PFSK-1 (cell line): ENCODE data around the gene ANKRD33.

Source experiments
- FOXP2 ChIP-seq: optimal IDR thresholded peaks from 2 replicates; pipeline ENCODE3; 2011; ENCODE audit warnings: borderline replicate concordance, control low read depth, inconsistent platforms; ENCODE audit not compliant: insufficient read depth; ENCODE audit errors: extremely low read length, extremely low read depth
- POLR2AphosphoS5 ChIP-seq: IDR thresholded peaks from 2 replicates; pipeline ENCODE4 v1.6.1; 2012; ENCODE audit warnings: low read depth, mild to moderate bottlenecking, control low read depth, low read length, moderate library complexity
- SIN3A ChIP-seq: IDR thresholded peaks from 2 replicates; pipeline ENCODE4 v1.6.1; 2012; ENCODE audit warnings: mild to moderate bottlenecking, low read length, moderate library complexity, borderline replicate concordance; ENCODE audit not compliant: insufficient read depth
- TAF1 ChIP-seq: IDR thresholded peaks from 2 replicates; pipeline ENCODE4 v1.6.1; 2012; ENCODE audit warnings: low read length, control low read depth, borderline replicate concordance; ENCODE audit not compliant: insufficient read depth
- TF ChIP-seq, protein P1 (sequence below), 2 experiments: IDR thresholded peaks; 2 replicates each; pipeline versions ENCODE4 v1.6.1 to v1.8.0; 2011 to 2012; ENCODE audit warnings: low read depth in 2 of 2, low read length in 2 of 2, control low read depth in 1 of 2, inconsistent platforms in 1 of 2, mild to moderate bottlenecking in 1 of 2, moderate library complexity in 1 of 2; ENCODE audit not compliant: insufficient read depth in 1 of 2

Gene ANKRD33

DNA sequence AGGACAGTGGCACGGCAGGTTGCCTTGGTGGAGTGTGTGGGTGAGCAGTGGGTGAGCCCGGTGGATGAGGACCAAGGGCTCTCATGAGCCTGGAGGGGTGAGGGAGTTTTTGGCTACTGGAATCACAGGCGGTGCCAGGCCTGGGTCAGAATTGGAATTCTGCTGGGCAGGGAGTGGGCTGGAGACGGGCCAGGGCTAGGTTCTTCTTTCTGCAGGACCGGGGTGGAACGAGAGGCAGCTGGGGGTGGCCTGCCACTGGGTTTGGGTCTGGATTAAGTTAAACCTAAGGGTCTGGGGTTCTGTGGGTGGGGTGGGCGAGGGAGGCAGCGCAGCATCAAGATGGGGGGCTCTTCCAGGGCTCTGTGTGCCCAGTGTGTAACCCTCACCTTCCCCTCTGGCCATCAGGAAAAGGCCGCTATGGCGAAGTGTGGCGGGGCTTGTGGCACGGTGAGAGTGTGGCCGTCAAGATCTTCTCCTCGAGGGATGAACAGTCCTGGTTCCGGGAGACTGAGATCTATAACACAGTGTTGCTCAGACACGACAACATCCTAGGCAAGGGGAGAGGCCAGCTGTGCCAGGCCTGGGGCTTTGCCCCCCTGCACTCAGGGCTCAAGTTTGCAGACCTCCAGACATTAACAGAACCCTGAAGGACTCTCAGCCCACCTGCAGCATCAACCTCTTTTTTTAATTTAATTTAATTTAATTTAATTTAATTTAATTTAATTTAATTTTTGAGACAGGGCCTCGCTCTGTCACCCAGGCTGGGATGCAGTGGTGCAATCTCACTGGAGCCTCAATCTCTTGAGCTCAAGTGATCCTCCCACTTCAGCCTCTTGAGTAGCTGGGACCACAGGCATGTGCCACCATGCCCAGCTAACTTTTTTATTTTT is 26.4 kb downstream of the ANKRD33 start:
- no peak for TF ChIP-seq FOXP2
- no peak for TF ChIP-seq SIN3A
- TF ChIP-seq, protein P1, sequence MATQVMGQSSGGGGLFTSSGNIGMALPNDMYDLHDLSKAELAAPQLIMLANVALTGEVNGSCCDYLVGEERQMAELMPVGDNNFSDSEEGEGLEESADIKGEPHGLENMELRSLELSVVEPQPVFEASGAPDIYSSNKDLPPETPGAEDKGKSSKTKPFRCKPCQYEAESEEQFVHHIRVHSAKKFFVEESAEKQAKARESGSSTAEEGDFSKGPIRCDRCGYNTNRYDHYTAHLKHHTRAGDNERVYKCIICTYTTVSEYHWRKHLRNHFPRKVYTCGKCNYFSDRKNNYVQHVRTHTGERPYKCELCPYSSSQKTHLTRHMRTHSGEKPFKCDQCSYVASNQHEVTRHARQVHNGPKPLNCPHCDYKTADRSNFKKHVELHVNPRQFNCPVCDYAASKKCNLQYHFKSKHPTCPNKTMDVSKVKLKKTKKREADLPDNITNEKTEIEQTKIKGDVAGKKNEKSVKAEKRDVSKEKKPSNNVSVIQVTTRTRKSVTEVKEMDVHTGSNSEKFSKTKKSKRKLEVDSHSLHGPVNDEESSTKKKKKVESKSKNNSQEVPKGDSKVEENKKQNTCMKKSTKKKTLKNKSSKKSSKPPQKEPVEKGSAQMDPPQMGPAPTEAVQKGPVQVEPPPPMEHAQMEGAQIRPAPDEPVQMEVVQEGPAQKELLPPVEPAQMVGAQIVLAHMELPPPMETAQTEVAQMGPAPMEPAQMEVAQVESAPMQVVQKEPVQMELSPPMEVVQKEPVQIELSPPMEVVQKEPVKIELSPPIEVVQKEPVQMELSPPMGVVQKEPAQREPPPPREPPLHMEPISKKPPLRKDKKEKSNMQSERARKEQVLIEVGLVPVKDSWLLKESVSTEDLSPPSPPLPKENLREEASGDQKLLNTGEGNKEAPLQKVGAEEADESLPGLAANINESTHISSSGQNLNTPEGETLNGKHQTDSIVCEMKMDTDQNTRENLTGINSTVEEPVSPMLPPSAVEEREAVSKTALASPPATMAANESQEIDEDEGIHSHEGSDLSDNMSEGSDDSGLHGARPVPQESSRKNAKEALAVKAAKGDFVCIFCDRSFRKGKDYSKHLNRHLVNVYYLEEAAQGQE (IDR thresholded peaks at IDR 0.05; ENCODE audit: insufficient read depth in 1 of 2, low read depth in 2 of 2, low read length in 2 of 2) = no peak
- no peak for TF ChIP-seq POLR2AphosphoS5
- no peak for TF ChIP-seq TAF1

DNA sequence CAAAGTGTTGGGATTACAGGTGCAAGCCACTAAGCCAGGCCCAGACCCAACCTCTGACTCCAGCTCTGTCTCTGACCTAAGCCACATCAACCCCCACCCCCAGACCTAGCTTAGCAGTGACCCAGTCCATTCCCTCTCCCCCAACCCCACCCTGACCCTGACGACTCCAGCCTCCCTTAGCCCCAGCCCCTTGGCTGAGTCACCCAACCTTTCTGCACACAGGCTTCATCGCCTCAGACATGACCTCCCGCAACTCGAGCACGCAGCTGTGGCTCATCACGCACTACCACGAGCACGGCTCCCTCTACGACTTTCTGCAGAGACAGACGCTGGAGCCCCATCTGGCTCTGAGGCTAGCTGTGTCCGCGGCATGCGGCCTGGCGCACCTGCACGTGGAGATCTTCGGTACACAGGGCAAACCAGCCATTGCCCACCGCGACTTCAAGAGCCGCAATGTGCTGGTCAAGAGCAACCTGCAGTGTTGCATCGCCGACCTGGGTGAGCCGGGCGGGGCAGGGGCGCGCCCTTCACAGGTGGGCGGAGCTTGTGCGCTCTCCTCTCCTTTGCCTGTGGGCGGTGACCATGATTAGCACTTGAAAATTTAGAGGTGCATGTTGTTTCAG is 27.2 kb downstream of the ANKRD33 start:
- TF ChIP-seq, protein P1 (IDR thresholded peaks at IDR 0.05; ENCODE audit: insufficient read depth in 1 of 2, low read depth in 2 of 2, low read length in 2 of 2) = no peak
- TF ChIP-seq TAF1 (no peak), FOXP2 (no peak), POLR2AphosphoS5 (no peak), SIN3A (no peak)

GRCh38 chr12:51915951-51916350 is 28.0 kb downstream of the ANKRD33 start:
- TF ChIP-seq SIN3A (no peak), TAF1 (no peak), POLR2AphosphoS5 (no peak), FOXP2 (no peak)
- TF ChIP-seq, protein P1 (IDR thresholded peaks at IDR 0.05; ENCODE audit: insufficient read depth in 1 of 2, low read depth in 2 of 2, low read length in 2 of 2) = no peak

DNA sequence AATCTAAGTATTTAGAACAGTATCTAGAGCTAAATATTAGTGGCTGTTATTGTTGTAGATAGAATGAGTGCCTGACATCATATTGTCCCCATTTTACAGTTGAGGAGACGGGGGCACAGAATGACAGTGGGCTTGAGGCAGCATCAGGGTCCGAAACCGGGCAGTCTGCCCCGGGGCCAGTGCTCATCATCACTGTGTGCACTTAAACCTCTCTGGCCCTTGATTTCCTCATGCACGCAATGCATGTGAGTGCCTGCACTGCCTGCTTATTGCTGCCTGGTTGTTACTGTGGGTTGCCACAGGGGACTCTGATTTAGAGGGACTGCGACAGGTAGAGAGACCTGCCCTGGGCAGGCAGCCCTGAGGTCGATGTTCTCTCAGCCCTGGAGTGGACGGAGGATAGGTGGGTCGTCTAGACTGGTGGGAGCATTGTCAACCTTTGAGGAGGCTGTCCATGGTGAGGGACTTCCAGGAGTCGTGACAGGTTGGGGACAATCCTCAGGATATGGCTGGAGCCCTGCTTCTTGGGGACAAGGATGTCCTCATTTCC is 29.2 kb downstream of the ANKRD33 start:
- TF ChIP-seq SIN3A (no peak), TAF1 (no peak), FOXP2 (no peak), POLR2AphosphoS5 (no peak)
- TF ChIP-seq, protein P1 (IDR thresholded peaks at IDR 0.05; ENCODE audit: insufficient read depth in 1 of 2, low read depth in 2 of 2, low read length in 2 of 2) = no peak
